CD14-positive monocyte (primary cell): ENCODE results near the gene TOR4A. TPM values are rescaled to one million over a fixed set of nuclear protein-coding genes. Genes with fewer than 3 reads are reported as not detected.

Experiments
- DNase-seq, 3 donors: peaks; one replicate each; pipeline ENCODE4 v3.0.0-alpha.2; 2011 to 2022
- H2AFZ ChIP-seq: 2 replicates; pipeline ENCODE4 v1.6.0; 2012; ENCODE audit warnings: mild to moderate bottlenecking, low read depth, low read length, inconsistent platforms; ENCODE audit not compliant: insufficient read depth, poor library complexity, severe bottlenecking
- H3K27ac ChIP-seq, 2 donors: 1 replicate in 1 of 2; 2 replicates in 1 of 2; pipeline ENCODE4 v1.5.1; 2012 to 2013; ENCODE audit warnings: low read length in 2 of 2, control low read depth in 1 of 2, inconsistent platforms in 1 of 2, low read depth in 1 of 2, mild to moderate bottlenecking in 1 of 2
- H3K27me3 ChIP-seq, 2 donors: one replicate each; pipeline versions ENCODE4 v1.6.0 to v1.6.1; 2011 to 2013; ENCODE audit warnings: low read length in 2 of 2; ENCODE audit not compliant: control insufficient read depth in 2 of 2, insufficient read depth in 2 of 2
- H3K36me3 ChIP-seq, 2 donors: replicated peaks in 1 of 2; 1 replicate in 1 of 2; 2 replicates in 1 of 2; pipeline versions ENCODE4 v1.5.1 to v1.6.1; 2012 to 2013; ENCODE audit warnings: low read length in 2 of 2, control low read depth in 1 of 2, inconsistent platforms in 1 of 2, mild to moderate bottlenecking in 1 of 2; ENCODE audit not compliant: insufficient read depth in 2 of 2, control insufficient read depth in 1 of 2
- H3K4me1 ChIP-seq, 2 donors: 1 replicate in 1 of 2; 2 replicates in 1 of 2; pipeline versions ENCODE4 v1.5.1 to v1.6.1; 2012 to 2013; ENCODE audit warnings: low read length in 2 of 2, control low read depth in 1 of 2, inconsistent platforms in 1 of 2, mild to moderate bottlenecking in 1 of 2, moderate library complexity in 1 of 2; ENCODE audit not compliant: insufficient read depth in 2 of 2, control insufficient read depth in 1 of 2
- H3K4me2 ChIP-seq: replicated peaks from 2 replicates; pipeline ENCODE3; 2012; ENCODE audit warnings: low read length, moderate library complexity, mild to moderate bottlenecking; ENCODE audit not compliant: poor library complexity, severe bottlenecking; ENCODE audit errors: extremely low read depth
- H3K4me3 ChIP-seq, 3 experiments: fragments of 200-600 bp in 1 of 3; sonication (generic) in 1 of 3; replicated peaks in 1 of 3; 1 replicate in 2 of 3; 2 replicates in 1 of 3; pipeline ENCODE4 v1.5.1; 2011 to 2013; ENCODE audit warnings: low read length in 3 of 3, mild to moderate bottlenecking in 3 of 3, control low read depth in 2 of 3, low read depth in 2 of 3, inconsistent platforms in 1 of 3, moderate library complexity in 1 of 3
- H3K79me2 ChIP-seq: 2 replicates; pipeline ENCODE4 v1.6.0; 2012; ENCODE audit warnings: mild to moderate bottlenecking, control low read depth, inconsistent platforms, low read length, moderate library complexity; ENCODE audit not compliant: insufficient read depth
- H3K9ac ChIP-seq: 2 replicates; pipeline ENCODE4 v1.6.0; 2017; ENCODE audit warnings: low read length, mild to moderate bottlenecking; ENCODE audit not compliant: insufficient read depth, poor library complexity, severe bottlenecking
- H3K9me3 ChIP-seq, 2 donors: replicated peaks in 1 of 2; 1 replicate in 1 of 2; 2 replicates in 1 of 2; pipeline versions ENCODE4 v1.5.1 to v1.6.1; 2012 to 2013; ENCODE audit warnings: low read length in 2 of 2, control low read depth in 1 of 2; ENCODE audit not compliant: control insufficient read depth in 1 of 2, insufficient read depth in 1 of 2
- H4K20me1 ChIP-seq: 2 replicates; pipeline ENCODE4 v1.6.0; 2012; ENCODE audit warnings: mild to moderate bottlenecking, low read length, control low read depth, moderate library complexity; ENCODE audit not compliant: insufficient read depth
- H3K27ac Mint-ChIP-seq, 7 donors: one replicate each; pipeline ENCODE4 v1.8.0; 2020; ENCODE audit warnings: mild to moderate bottlenecking in 7 of 7, mixed read lengths in 7 of 7, moderate library complexity in 6 of 7, inconsistent platforms in 2 of 7
- H3K27me3 Mint-ChIP-seq, 3 donors: one replicate each; pipeline ENCODE4 v1.8.0; 2021 to 2022; ENCODE audit warnings: low read depth in 3 of 3, mild to moderate bottlenecking in 3 of 3, mixed read lengths in 3 of 3, moderate library complexity in 3 of 3, inconsistent platforms in 1 of 3
- H3K36me3 Mint-ChIP-seq, 2 donors: one replicate each; pipeline ENCODE4 v1.8.0; 2020; ENCODE audit warnings: mixed read lengths in 2 of 2, inconsistent platforms in 1 of 2, mild to moderate bottlenecking in 1 of 2
- H3K4me1 Mint-ChIP-seq: one replicate; pipeline ENCODE4 v1.8.0; 2020; ENCODE audit warnings: mild to moderate bottlenecking, mixed read lengths
- H3K4me3 Mint-ChIP-seq, 2 donors: one replicate each; pipeline ENCODE4 v1.8.0; 2020; ENCODE audit warnings: mild to moderate bottlenecking in 2 of 2, mixed read lengths in 2 of 2, moderate library complexity in 1 of 2
- H3K9me3 Mint-ChIP-seq, 7 donors: one replicate each; pipeline ENCODE4 v1.8.0; 2020 to 2022; ENCODE audit warnings: mixed read lengths in 7 of 7, mild to moderate bottlenecking in 6 of 7, moderate library complexity in 6 of 7, inconsistent platforms in 2 of 7
- WGBS: methylation state at CpG from one replicate; pipeline ENCODE4 v1.1.5; 2013; ENCODE audit warnings: missing lambda C conversion rate; ENCODE audit not compliant: insufficient coverage; 5-methylcytosine and 5-hydroxymethylcytosine counted together
- intact Hi-C, 2 donors: fragments of 100-400 bp; cut with micrococcal nuclease; formaldehyde crosslinking; loops; one replicate each; pipeline versions ENCODE4 v1.15.0 to v1.15.1; 2023
- polyA minus RNA-seq: library from RNA; depleted of rRNA, polyadenylated mRNA; stranded (reverse); fragments of >200 nt; gene quantifications from 2 replicates; pipeline ENCODE4 v1.2.3, GENCODE V29; 2012
- polyA plus RNA-seq, 3 donors: library from polyadenylated mRNA; depleted of rRNA in 1 of 3; unstranded in 2 of 3; stranded (reverse) in 1 of 3; fragments of 300-500 nt in 2 of 3; fragments of >200 nt in 1 of 3; fragmentation: Illumina TruSeq in 2 of 3; gene quantifications; 1 replicate in 2 of 3; 2 replicates in 1 of 3; pipeline ENCODE4 v1.2.3, GENCODE V29; 2012 to 2021
- total RNA-seq, 12 experiments: library from RNA in 1 of 12; stranded (reverse) in 1 of 12; fragments of 120-200 nt in 1 of 12; gene quantifications; one replicate each; pipeline ENCODE4 v1.2.4 and lab custom pipeline; 2013 to 2026; ENCODE audit warnings: mixed read lengths in 6 of 12, inconsistent platforms in 1 of 12
- TF ChIP-seq, protein P1 (sequence below): fragments of 200-600 bp; IDR thresholded peaks from one replicate; pipeline ENCODE4 v1.8.0; 2022; ENCODE audit warnings: antibody characterized with exemption, mild to moderate bottlenecking

The TOR4A gene
- total RNA-seq (2013) = 21.9 TPM
- polyA plus RNA-seq (10 to 100 TPM; 13.7 to 17.6 (median 15.4) TPM), polyA minus RNA-seq (28.7 and 47.0 TPM in 2 replicates), total RNA-seq (lab: John Stamatoyannopoulos, UW) (20.6 to 131 (median 42.9) reads per million in 11 experiments)

- peak within 1 kb of the TSS; percentile 88 to 93 for H3K4me3 Mint-ChIP-seq
- Histone ChIP-seq H3K27me3 (no peaks in the 10 kb centered on the region), H3K27ac (peak within 1 kb of the TSS; percentile 96 to 98), H4K20me1 (peaks cover 49% of the 10 kb centered on the region), H3K4me2 (peak within 1 kb of the TSS; percentile 95), H3K9ac (peak within 1 kb of the TSS; percentile 93), H2AFZ (peak within 1 kb of the TSS; percentile 76), H3K36me3 (peaks cover 24 to 49% of the 10 kb centered on the region in 2 donors), H3K4me1 (peaks cover 46 to 81% of the 10 kb centered on the region in 2 donors), H3K9me3 (no peaks in the 10 kb centered on the region), H3K79me2 (peaks cover 58% of the 10 kb centered on the region), H3K4me3 (peak within 1 kb of the TSS; percentile 44 to 99 (median 98))
- intact Hi-C loops = no loop called here
- peaks cover 48% of the 10 kb centered on the region for H3K4me1 Mint-ChIP-seq
- peaks cover 0 to 4% (median 2%) of the 10 kb centered on the region in 3 donors for H3K27me3 Mint-ChIP-seq
- H3K9me3 Mint-ChIP-seq = no peaks in the 10 kb centered on the region
- H3K36me3 Mint-ChIP-seq = peaks cover 16 to 36% of the 10 kb centered on the region in 2 donors
- peak within 1 kb of the TSS; percentile 94 to 99 (median 97) for H3K27ac Mint-ChIP-seq
- TF ChIP-seq, protein P1, sequence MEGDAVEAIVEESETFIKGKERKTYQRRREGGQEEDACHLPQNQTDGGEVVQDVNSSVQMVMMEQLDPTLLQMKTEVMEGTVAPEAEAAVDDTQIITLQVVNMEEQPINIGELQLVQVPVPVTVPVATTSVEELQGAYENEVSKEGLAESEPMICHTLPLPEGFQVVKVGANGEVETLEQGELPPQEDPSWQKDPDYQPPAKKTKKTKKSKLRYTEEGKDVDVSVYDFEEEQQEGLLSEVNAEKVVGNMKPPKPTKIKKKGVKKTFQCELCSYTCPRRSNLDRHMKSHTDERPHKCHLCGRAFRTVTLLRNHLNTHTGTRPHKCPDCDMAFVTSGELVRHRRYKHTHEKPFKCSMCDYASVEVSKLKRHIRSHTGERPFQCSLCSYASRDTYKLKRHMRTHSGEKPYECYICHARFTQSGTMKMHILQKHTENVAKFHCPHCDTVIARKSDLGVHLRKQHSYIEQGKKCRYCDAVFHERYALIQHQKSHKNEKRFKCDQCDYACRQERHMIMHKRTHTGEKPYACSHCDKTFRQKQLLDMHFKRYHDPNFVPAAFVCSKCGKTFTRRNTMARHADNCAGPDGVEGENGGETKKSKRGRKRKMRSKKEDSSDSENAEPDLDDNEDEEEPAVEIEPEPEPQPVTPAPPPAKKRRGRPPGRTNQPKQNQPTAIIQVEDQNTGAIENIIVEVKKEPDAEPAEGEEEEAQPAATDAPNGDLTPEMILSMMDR = peak; percentile 56
- WGBS = 0% methylated on average over 18 of the region's 25 CpGs
- peak; percentile 82 to 91 (median 88) for DNase-seq
Measured at GRCh38 chr9:137277329-137278041, at the start of gene TOR4A. TSS of gene TOR4A (plus strand) at chr9:137277726. CDS start at chr9:137278690, 964 bp downstream.

GRCh38 chr9:137227853-137228505 lies 49.5 kb upstream of the TOR4A start:
- Histone ChIP-seq H4K20me1 (no peaks in the 10 kb centered on the region), H3K4me3 (no peak overlapping the region), H3K9ac (no peak overlapping the region), H3K79me2 (no peaks in the 10 kb centered on the region), H3K27ac (no peak overlapping the region), H3K27me3 (peaks cover 0 to 9% of the 10 kb centered on the region in 2 donors), H3K4me2 (no peak overlapping the region), H3K4me1 (peaks cover 17 to 20% of the 10 kb centered on the region in 2 donors), H2AFZ (no peak overlapping the region), H3K9me3 (no peaks in the 10 kb centered on the region), H3K36me3 (no peaks in the 10 kb centered on the region)
- no peak overlapping the region for H3K27ac Mint-ChIP-seq
- no peaks in the 10 kb centered on the region for H3K36me3 Mint-ChIP-seq
- H3K4me3 Mint-ChIP-seq = peak overlapping the region in 1 of 2 donors; percentile 60
- TF ChIP-seq, protein P1 = no peak
- peaks cover 17% of the 10 kb centered on the region for H3K4me1 Mint-ChIP-seq
- WGBS = 39% methylated on average over 10 of the region's 18 CpGs
- H3K27me3 Mint-ChIP-seq = peaks cover 2 to 34% (median 5%) of the 10 kb centered on the region in 3 donors
- DNase-seq = no peak
- peaks cover 0 to 4% (median 0%) of the 10 kb centered on the region in 7 donors for H3K9me3 Mint-ChIP-seq
- intact Hi-C loops = loop anchor here in 1 of 2 donors (5.0 kb wide), 1 partner anchor 111 kb away; no protein-coding TSS in a partner anchor
